Femur (tissue), 1 donor: ENCODE measurements around the gene OR51E1.

Experiments
- DNase-seq: peaks from one replicate; pipeline ENCODE4 v3.0.0-alpha.2; 2017

The OR51E1 gene

DNA sequence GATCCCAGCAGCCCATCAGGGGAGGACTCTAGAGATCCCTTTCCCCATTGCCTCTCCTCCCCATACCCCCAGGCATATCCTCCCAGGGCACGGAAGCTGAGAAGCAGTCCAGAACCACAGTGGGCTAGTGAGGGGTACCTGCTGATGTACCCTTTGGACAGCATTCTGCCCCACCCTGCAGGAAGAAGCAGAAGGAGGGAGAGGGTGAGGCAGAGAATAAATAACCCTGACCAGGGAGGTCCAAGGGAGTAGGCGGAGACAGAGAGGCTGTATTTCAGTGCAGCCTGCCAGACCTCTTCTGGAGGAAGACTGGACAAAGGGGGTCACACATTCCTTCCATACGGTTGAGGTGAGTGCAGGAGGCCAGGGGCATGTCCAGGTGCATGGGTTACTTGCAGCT lies at the start of gene OR51E1:
Gene OR51E1, plus strand, starts transcription at position 301 of the 400 bp plus-strand sequence. CDS start 8,545 bp downstream, outside the sequence.
- DNase-seq, result no peak

- DNase-seq, result no peak
These were observed 38.7 kb upstream of the OR51E1 start for GRCh38 chr11:4605057-4605456.

DNA sequence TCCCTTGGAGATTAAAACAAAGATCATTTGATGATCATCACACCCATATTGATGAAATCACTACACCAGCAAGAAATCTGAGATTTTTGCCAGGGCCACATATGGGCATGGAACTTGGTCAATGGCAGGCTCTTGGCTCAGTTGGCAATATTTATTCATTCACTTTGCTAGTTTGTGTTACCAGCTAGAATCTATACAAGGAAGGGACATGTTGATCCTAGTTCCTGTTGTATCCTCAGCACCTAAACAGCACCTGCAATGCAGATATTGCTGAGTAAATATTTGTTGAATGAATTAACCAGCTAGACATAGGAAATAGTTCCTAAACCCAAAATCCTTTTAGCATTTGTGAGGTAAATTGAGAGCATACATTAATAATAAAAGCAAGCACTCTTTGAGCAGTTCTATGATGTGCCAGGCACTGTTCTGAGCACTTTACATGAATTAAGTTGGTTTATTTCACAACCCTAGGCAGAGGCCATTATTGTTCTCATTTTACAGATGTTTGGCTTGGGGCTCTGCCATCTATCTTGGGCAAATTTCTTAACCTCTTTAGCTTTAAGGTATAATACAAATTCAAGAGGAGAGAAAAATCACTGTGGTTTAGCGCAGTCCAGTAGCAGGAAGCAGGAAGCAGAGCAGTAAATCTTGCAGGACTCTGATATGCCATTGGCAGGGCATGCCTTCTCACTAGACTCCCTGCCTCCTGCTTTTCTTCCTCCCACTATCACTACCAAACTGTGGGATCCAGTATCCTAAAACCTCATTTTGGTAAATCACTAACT lies 37.4 kb upstream of the OR51E1 start:
- no peak for DNase-seq

GRCh38 chr11:4607096-4607495 lies 36.7 kb upstream of the OR51E1 start:
- no peak for DNase-seq

DNA sequence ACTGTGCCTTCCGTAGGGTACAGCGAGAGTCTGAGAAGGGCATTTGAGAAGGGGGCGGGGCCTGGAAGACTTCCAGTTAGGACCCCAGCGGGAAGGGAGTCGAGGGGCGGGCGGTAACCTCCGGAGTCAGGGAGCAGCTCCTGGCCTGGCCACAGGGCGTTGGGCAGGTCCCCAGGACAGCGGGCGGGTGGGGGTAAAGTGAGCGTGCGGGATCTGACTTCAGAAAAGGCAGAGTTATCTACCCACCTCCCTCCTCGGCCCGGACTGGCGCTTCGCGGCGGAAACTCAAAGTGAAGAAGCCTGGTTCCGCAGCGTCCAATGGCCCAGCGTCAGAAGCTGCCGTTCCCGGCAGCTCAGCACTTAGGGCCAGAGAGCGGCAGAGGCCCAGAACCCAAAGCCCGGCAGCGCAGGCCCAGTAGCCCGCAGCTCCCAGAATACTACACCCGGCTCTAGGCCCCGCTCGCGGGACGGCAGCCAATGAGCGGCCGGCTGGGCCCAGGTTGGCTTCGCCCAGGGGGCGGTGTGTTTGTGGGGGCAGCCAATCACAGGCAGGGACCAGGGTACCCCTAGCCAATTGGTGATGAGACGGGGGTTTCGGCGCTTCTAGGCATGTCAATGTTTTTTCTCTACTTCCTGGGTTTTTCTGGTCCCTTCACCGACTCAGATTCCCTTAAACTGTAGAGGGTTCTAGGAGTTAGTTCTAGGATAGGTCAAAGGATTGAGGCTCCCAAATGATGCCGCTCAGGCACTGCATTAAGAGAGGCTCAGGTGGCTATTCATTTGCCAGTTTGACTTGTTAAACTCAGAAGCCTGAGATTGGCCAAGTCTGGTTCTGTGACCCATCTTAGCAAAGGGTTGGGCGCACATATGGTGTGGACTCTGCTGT lies 35.8 kb upstream of the OR51E1 start, which contains the start of gene TRIM68:
Gene TRIM68, minus strand, starts transcription at position 451 of the 886 bp plus-strand sequence. CDS start 2,727 bp downstream, outside the sequence.
- peak; percentile 98 for DNase-seq

DNA sequence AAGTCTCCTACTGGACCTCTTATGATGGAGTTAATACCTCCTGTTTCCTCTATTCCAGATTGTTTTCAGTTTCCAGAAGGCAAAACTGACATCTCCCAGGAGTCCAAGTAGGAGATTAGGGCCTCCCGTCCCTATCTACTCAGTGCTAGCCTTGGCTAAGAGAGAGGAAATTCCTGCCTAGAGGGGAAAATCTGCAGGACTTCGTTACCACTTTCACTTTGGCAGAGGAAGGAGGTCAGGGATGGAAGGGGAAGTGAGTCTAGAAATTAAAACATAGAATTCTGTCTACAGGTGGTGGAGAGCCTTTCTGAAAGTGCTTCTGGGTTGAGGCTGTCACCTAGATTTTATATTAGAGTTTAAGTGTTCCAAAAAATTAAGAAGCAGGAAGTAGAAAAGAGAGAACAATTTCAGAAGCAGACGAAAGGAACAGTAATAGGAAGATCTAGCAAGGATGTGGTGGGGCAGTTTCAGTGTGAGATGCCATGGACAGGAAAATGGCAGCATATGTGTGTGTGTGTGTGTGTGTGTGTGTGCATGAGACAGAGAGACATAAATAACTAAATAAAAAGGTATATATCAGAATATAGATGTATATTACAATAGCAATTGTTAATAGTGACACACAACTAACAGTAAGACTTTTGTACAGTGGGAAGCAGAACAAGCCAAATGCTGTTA lies 33.4 kb upstream of the OR51E1 start:
- DNase-seq, result no peak

- no peak for DNase-seq
These were observed 31.8 kb upstream of the OR51E1 start for GRCh38 chr11:4611986-4612385.

- DNase-seq, result no peak
These were observed 27.8 kb upstream of the OR51E1 start for GRCh38 chr11:4615856-4616444.

DNA sequence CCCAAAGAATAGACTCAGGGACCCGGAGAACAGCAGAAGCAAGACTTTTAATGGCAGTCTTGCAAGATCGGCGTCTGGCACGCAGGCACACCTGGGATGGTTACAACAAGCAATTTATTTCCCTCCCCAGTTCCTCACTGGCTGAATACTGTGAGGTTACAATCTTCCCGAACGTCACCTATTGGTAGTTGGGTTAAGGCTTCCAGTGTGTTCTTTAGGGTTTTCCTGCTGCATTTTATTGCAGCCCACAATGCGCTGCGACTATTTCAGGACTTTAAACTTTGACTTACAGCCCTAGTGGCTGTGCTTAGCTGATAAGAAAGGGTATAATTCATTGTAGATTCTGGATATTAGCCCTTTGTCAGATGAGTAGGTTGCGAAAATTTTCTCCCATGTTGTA lies 24.3 kb upstream of the OR51E1 start:
- no peak for DNase-seq

- DNase-seq, result peak; percentile 66
These were observed 17.3 kb upstream of the OR51E1 start for GRCh38 chr11:4626207-4627099.

DNA sequence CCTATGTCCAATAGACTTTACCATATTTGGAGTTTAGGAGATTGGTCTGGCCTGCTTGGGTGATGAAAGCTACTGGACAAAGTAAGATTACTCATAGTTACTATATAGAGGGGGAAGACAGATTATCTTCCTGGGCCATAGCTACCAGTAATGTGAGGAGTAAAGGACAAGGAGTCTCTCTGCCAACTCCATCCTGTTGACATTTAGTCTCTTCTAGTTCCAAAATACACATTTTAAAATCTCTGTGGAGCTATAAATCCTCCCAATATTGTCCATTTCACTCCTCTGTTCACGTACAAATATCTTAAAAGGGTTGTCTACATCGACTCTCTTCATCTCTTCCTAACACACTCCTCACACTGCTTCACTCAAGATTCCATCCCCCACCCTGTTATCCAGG lies 7.6 kb upstream of the OR51E1 start:
- no peak for DNase-seq

- DNase-seq, result peak; percentile 74
These were observed 6.7 kb upstream of the OR51E1 start, which contains the start of gene OR51D1 for GRCh38 chr11:4636962-4637661. TSS of gene OR51D1 (plus strand) at chr11:4637477. CDS start at chr11:4639791, 2,314 bp downstream.

DNA sequence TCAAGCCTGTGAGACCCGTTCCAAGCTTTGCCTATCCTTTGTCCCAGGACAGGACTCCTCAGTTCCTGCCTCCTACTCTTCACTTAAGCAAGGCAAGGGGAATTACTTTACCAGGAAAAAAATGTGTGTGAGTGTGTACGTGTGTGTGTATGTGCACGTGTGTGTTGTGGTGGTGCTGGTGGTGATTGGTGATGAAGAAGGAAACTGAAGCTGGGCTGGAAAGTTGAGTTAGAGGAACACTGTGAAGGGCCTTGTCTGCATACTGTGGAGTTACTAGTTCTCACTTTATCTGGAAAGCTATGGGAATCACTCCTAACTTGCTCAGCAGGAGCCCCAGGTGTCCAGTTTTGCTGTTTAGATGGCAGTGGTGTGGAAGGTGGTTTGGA lies 6.1 kb upstream of the OR51E1 start:
- no peak for DNase-seq

DNA sequence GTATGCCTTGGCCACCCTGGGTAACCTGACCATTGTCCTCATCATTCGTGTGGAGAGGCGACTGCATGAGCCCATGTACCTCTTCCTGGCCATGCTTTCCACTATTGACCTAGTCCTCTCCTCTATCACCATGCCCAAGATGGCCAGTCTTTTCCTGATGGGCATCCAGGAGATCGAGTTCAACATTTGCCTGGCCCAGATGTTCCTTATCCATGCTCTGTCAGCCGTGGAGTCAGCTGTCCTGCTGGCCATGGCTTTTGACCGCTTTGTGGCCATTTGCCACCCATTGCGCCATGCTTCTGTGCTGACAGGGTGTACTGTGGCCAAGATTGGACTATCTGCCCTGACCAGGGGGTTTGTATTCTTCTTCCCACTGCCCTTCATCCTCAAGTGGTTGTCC lies 3.9 kb upstream of the OR51E1 start:
- DNase-seq, result no peak

DNA sequence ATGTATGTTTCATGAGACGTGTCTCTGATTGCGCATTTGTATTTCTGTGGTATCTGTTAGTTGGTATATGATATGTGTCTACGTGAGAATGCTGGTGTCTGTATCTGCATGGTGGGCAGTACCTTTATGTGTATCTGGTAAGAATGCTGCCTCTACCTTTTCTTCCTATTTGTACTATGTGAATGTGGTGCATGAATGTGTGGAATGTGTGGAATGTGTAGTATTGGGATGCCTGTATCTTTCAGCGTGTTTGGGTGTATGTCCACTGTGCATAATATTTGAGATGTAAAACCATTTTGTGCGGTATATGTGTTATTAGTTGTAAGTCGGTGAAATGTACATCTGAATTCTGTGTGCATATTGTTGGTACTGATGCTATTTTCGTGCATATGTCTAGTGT lies 2.3 kb upstream of the OR51E1 start:
- DNase-seq, result no peak

DNA sequence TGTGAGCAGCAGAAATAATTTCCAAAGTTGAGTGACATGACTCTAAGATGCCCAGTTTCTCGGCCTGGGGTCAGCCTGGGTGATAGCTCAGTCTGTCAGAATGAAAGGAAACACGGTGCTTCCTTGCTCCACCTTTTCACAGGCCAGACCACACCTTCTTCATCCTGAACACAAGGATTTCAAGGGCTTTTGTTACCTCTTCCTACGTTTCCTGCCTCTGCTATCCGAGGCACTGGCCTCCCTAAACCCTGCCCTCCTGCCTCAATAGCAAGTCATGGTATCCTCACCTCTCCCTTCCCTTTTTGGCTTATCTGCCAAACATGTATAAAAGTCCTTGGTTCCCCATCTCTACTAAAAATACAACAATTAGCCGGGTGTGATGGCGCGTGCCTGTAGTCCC lies 1.7 kb upstream of the OR51E1 start:
- no peak for DNase-seq

GRCh38 chr11:4643076-4643475 lies 706 bp upstream of the OR51E1 start:
- DNase-seq, result peak; percentile 31

- no peak for DNase-seq
These were observed 451 bp downstream of the OR51E1 start for GRCh38 chr11:4644233-4644632.

DNA sequence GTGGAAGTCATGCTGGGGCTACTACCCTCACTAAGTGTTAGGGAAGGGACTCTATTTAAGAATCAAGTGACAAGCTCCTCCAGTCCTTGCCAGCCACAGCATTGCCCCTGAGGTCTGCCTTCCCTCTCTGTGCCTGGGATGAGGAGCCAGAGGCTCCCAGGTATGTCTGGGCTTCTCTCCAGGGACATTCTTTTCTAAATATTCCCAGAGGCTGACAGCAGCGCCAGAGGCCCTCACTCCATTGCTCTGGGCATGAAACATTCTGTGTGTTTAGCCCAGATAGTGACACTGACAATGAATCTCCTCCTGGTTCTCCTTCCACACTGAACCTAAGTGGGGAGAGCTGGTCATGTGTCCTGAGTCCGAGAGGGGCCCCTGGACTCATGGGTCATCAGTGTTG lies 2.2 kb downstream of the OR51E1 start:
- no peak for DNase-seq

- no peak for DNase-seq
These were observed 4.0 kb downstream of the OR51E1 start for GRCh38 chr11:4647766-4648165.
